MM.1S (cell line): ENCODE measurements around the gene EGLN3.

Experiments
- CTCF ChIP-seq: fragments of 300-600 bp; sonication (generic); IDR thresholded peaks from 2 replicates; pipeline ENCODE4 v1.5.1; 2016; ENCODE audit warnings: antibody characterized with exemption, low read length, mixed read lengths
- EZH2 ChIP-seq: fragments of 300-600 bp; sonication (generic); optimal IDR thresholded peaks from 2 replicates; pipeline ENCODE3; 2017; ENCODE audit warnings: low read depth, mild to moderate bottlenecking, antibody characterized with exemption, low read length, mixed read lengths
- EZH2phosphoT487 ChIP-seq: fragments of 300-600 bp; sonication (generic); IDR thresholded peaks from 2 replicates; pipeline ENCODE4 v1.6.1; 2018; ENCODE audit warnings: antibody characterized with exemption, low read length

- no peak for TF ChIP-seq CTCF
- TF ChIP-seq EZH2: no peak
- TF ChIP-seq EZH2phosphoT487: no peak
These were observed 9.2 kb downstream of the EGLN3 start for GRCh38 chr14:33941718-33942117.
